GM21723 (cell line): ENCODE data around the gene INSYN1.
"Not testable (repeated sequence)": the region's sequence is repeated elsewhere in the genome, so short reads cannot be mapped to it uniquely, and the experiment has no call there.

ENCODE experiments used
- ATAC-seq: cut with Tn5 transposase; IDR thresholded peaks from one replicate; pipeline ENCODE4 v1.9.1; 2021; ENCODE audit warnings: mild to moderate bottlenecking, moderate library complexity; ENCODE audit not compliant: unreplicated experiment

Gene INSYN1

GRCh38 chr15:73717206-73717605 lies 35.9 kb downstream of the INSYN1 start:
- ATAC-seq: no peak

DNA sequence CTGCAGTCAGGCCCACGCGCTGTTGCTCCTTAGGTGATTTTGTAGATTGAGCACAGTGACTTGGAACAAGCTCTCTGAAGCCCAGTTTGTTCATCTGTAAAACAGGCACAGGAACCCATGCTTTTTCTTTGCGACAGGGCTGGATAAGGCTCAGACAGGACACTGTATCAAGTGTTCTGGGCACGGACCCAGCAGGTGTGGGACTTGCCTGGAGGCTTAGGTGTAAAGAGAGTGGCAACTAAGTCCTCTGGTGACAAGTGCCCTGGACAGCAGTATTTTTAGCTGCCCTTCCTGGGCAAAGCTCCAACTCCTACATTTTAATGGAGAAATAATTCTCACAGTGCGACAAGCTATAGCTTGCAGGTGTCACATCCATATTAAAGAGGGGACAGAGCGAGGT lies 36.7 kb downstream of the INSYN1 start:
- ATAC-seq: no peak

DNA sequence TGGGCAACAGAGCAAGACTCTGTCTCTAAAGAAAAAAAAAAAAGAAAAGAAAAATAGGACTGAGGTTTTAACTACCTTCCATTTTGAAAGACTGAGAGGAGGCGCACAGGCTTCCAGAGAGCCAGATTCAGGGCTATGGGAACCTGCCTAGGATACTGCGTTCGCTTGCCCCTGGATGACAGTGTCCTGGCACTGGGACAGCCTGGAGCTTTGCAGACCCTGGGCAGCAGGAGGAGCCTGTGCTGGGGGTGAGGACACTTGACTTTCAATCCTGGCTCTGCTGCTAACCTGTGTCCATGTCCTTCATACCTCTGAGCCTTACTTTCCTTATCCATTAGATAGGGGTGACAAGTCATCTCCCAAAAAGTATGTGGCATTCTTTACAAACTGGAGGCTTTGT lies 37.7 kb downstream of the INSYN1 start:
- ATAC-seq: no peak

GRCh38 chr15:73714695-73715301 lies 38.4 kb downstream of the INSYN1 start:
- ATAC-seq: no peak

DNA sequence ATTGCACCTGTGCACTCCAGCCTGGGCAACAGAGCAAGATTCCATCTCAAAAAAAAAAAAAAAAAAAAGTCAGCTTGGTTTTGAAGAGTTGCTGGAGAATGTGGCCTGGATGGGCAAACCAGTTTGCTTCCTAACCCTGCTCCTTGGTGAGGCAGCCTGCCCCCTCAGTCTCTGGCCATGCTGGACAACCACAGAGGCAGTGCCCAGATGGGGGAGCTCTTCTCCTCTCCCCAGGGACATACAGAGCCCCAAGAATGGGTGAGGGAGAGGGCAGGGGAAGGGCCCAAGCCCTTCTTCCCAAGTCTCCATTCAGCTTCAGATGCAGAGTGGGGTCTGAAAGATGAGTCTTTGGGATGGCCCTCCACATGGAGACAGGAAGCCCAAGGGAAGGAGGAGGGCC lies 41.0 kb downstream of the INSYN1 start:
- no peak for ATAC-seq

- ATAC-seq: no peak
These were observed 41.6 kb downstream of the INSYN1 start for GRCh38 chr15:73711526-73711925.

DNA sequence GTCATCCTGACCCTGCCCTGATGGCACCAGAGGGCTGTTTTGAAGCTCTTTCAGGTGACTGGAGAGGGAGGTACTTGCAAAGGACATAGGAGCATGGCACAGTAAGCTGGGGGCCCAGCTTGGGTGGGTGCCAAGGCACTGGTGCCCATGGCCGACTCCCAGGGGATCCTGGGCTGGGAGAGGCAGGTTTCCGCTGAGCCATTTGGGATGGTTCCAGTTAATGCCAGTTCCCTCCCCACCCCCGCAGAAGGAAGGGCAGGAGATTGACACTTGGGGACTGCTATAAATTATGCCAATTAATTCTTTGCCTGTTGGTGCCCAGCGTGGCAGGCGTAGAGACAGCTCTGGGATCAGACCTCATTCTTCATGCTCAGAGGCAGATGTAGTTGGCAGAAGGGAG lies 42.8 kb downstream of the INSYN1 start:
- no peak for ATAC-seq

- no peak for ATAC-seq
These were observed 43.5 kb downstream of the INSYN1 start for GRCh38 chr15:73709686-73710085.

- ATAC-seq: no peak
These were observed 43.9 kb downstream of the INSYN1 start for GRCh38 chr15:73709241-73709640.

- ATAC-seq: no peak
These were observed 44.5 kb downstream of the INSYN1 start for GRCh38 chr15:73708691-73709090.

DNA sequence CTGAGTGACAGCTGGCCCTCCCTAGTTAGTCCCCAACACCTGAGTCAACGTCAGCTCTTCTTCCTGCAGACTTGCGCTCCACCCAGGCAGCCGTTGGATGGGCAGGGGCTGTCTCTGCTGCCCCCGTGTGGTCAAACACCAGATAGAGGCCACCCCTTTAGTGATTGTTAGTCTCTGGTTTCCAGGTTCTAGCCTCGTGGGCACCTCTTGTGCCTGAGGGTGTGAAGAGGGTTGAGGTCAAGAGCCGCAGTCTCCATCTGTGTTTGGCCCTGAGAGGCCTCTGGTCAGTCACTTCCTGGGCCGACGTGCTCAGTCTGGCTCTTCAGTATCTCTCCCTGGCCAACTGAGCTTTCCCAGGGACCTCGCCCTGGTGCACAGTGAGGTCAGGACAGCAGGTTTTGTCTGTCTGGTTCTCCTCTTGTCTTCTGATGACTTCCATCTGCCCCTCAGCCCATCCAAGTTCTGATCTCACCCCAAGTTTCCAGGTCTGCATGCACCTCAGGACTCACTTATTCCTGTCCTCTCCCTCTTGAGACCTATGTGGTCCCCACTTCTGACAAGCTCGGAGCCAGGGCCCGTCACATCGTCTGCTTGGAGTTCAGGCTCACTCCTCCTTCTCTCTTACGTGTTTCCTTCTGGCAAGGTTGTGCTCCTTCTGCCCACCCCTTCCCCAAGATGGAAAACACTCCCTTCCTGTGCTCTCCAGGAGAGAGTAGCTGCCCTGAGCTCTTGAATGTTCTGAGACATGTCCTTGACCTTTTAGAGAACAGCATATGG lies 48.1 kb downstream of the INSYN1 start:
- ATAC-seq: no peak

DNA sequence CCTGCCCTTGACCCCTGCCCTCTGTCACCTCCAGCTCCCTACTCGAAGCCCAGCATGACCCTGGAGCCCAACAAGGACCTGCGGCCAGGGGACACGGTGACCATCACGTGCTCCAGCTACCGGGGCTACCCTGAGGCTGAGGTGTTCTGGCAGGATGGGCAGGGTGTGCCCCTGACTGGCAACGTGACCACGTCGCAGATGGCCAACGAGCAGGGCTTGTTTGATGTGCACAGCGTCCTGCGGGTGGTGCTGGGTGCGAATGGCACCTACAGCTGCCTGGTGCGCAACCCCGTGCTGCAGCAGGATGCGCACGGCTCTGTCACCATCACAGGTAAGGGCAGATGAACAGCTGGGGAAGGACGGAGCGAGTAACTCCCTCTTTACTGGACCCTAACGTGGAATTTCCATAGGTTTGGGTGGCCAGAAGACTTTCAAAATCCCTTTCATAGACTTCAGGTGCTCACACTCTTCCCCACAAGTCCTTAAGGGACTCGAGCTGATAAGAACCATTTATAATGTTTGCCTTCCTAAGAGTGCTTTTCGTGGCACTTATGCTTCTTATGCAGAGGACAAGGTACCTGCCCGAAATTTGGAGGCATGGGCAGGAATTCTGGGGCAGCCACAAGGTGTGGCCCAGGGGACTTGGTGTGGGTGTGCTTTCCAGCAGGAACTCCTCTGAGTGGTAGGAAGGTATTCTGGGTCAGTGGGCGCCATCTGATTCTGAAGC lies 48.8 kb downstream of the INSYN1 start:
- not testable (repeated sequence) for ATAC-seq

DNA sequence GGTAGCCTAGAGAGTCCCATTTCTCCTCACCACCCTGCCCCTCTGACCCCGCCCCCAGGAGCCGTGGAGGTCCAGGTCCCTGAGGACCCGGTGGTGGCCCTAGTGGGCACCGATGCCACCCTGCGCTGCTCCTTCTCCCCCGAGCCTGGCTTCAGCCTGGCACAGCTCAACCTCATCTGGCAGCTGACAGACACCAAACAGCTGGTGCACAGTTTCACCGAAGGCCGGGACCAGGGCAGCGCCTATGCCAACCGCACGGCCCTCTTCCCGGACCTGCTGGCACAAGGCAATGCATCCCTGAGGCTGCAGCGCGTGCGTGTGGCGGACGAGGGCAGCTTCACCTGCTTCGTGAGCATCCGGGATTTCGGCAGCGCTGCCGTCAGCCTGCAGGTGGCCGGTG lies 49.5 kb downstream of the INSYN1 start:
- not testable (repeated sequence) for ATAC-seq

GRCh38 chr15:73702311-73703239 lies 50.6 kb downstream of the INSYN1 start:
- ATAC-seq: not testable (repeated sequence)

GRCh38 chr15:73700041-73700842 lies 52.9 kb downstream of the INSYN1 start:
- ATAC-seq: no peak

- no peak for ATAC-seq
These were observed 53.7 kb downstream of the INSYN1 start for GRCh38 chr15:73699249-73700040.

GRCh38 chr15:73697033-73697467 lies 56.1 kb downstream of the INSYN1 start:
- peak; percentile 83 for ATAC-seq

DNA sequence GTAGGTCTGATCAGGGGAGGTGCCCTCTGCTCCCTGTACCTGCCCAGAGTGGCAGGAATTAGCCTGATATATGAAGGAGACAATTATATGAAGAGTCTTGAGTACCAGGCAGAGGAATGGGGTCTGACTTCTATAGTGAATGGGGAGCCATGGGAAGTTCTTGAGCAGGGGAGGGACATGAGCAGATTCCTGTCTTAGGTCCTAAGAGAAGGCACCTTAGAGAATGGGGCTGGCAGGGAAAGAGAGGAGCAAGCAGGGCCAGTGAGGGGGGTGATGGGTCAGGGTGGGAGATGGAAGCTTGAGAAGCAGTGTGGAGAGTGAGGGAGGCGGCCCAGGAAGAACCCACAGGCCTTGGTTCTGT lies 56.5 kb downstream of the INSYN1 start:
- ATAC-seq: no peak
